ENCODE data around the gene ZNF418. TPM values are rescaled to one million over a fixed set of nuclear protein-coding genes. Genes with fewer than 3 reads are reported as not detected.
"Not testable (repeated sequence)": the region's sequence is repeated elsewhere in the genome, so short reads cannot be mapped to it uniquely, and the experiment has no call there.

The ZNF418 gene
- total and polyA plus RNA-seq, 2 of the 13 experiments (the other 11 are each of a cell fraction or from before 2014, with no cell fraction given) = 0.07 to 0.27 TPM

- TF ChIP-seq POLR2AphosphoS5 (IDR thresholded peaks at IDR 0.05; ENCODE audit: low read depth, low read length) = peak; percentile 74
- peak; percentile 99 for TF ChIP-seq GMEB2 (CRISPR knock-in tag; IDR thresholded peaks at IDR 0.05; ENCODE audit: low read depth)
- peak; percentile 46; the same call in 1 of the 2 replicates for TF ChIP-seq TBX2 (CRISPR knock-in tag; IDR thresholded peaks at IDR 0.05; ENCODE audit: borderline replicate concordance)
- not testable (repeated sequence) for TF ChIP-seq SOX6 (IDR thresholded peaks at IDR 0.05)
- peak; percentile 26; the same call in 1 of the 2 replicates for TF ChIP-seq SOX6 (CRISPR knock-in tag; IDR thresholded peaks at IDR 0.05)
- peak; percentile 74 for TF ChIP-seq SUZ12 (IDR thresholded peaks at IDR 0.05; ENCODE audit: low read depth, low read length)
- TF ChIP-seq BCL3 (CRISPR knock-in tag; IDR thresholded peaks at IDR 0.05) = peak; percentile 60; the same call in 1 of the 2 replicates
- TF ChIP-seq UBTF (CRISPR knock-in tag; IDR thresholded peaks at IDR 0.05) = 0 out of 2 replicates have a peak, but pooled peaks have one; percentile 38
- peak; percentile 58 for TF ChIP-seq DRAP1 (CRISPR knock-in tag; IDR thresholded peaks at IDR 0.05)
- TF ChIP-seq THAP9 (CRISPR knock-in tag; IDR thresholded peaks at IDR 0.05; ENCODE audit: borderline replicate concordance) = 0 out of 2 replicates have a peak, but pooled peaks have one; percentile 28
- peak; percentile 94 for TF ChIP-seq HIVEP1 (CRISPR knock-in tag; IDR thresholded peaks at IDR 0.05)
- 0 out of 2 replicates have a peak, but pooled peaks have one; percentile 34 for TF ChIP-seq ZNF124 (CRISPR knock-in tag; IDR thresholded peaks at IDR 0.05)
- peak; percentile 58; the same call in 1 of the 2 replicates for TF ChIP-seq ZSCAN9 (CRISPR knock-in tag; IDR thresholded peaks at IDR 0.05; ENCODE audit: borderline replicate concordance)
- 0 out of 2 replicates have a peak, but pooled peaks have one; percentile 26 for TF ChIP-seq MEIS2 (CRISPR knock-in tag; IDR thresholded peaks at IDR 0.05)
- 0 out of 2 replicates have a peak, but pooled peaks have one; percentile 42 for TF ChIP-seq ZNF563 (CRISPR knock-in tag; IDR thresholded peaks at IDR 0.05)
- TF ChIP-seq ZFP90 (CRISPR knock-in tag; IDR thresholded peaks at IDR 0.05; ENCODE audit: borderline replicate concordance) = peak; percentile 26; the same call in 1 of the 2 replicates
- 0 out of 2 replicates have a peak, but pooled peaks have one; percentile 35 for TF ChIP-seq ZNF614 (CRISPR knock-in tag; IDR thresholded peaks at IDR 0.05; ENCODE audit: borderline replicate concordance)
- TF ChIP-seq ZSCAN5A (CRISPR knock-in tag; IDR thresholded peaks at IDR 0.05; ENCODE audit: borderline replicate concordance) = 0 out of 2 replicates have a peak, but pooled peaks have one; percentile 36
These were observed 18.8 kb downstream of the ZNF418 start, which contains the start of gene ZNF417 (continued) for GRCh38 chr19:57916168-57916995.

Data from HepG2 (cell line).